ENCODE data around the gene APCDD1. TPM values are rescaled to one million over a fixed set of nuclear protein-coding genes. Genes with fewer than 3 reads are reported as not detected.

APCDD1 gene
- total and polyA plus RNA-seq, 2 experiments from 2014 or later, result 0.31 to 1.0 TPM

- TF ChIP-seq ETS1 (IDR thresholded peaks at IDR 0.05), result no peak
Observed at GRCh38 chr18:10515456-10515855, 61.0 kb downstream of the APCDD1 start (continued).

- Mint-ChIP-seq H3K36me3 (ENCODE audit: low read depth) (no peaks in the 10 kb centered on the region), H3K4me3 (no peak overlapping the region), H3K27me3 (ENCODE audit: insufficient read depth, low read depth, poor library complexity) (peaks cover 6% of the 10 kb centered on the region), H3K9me3 (no peaks in the 10 kb centered on the region), H3K27ac (no peak overlapping the region), H3K4me1 (no peaks in the 10 kb centered on the region)
- no peaks in the 10 kb centered on the region for H3K27me3 ChIP-seq (ENCODE audit: insufficient read depth)
- ATAC-seq (no peak), DNase-seq (ENCODE audit: low spot score) (no peak)
- no peak overlapping the region for H2AFZ ChIP-seq
- H3K27ac ChIP-seq (ENCODE audit: low read depth), result no peak overlapping the region
- H3K36me3 ChIP-seq (ENCODE audit: insufficient read depth), result no peaks in the 10 kb centered on the region
- no peaks in the 10 kb centered on the region for H3K79me2 ChIP-seq (replicated peaks; ENCODE audit: insufficient read depth)
- H3K4me2 ChIP-seq, result no peak overlapping the region
- no peaks in the 10 kb centered on the region for H3F3A ChIP-seq (replicated peaks; ENCODE audit: low read depth)
- no peaks in the 10 kb centered on the region for H3K4me1 ChIP-seq (ENCODE audit: insufficient read depth)
- H3K9me2 ChIP-seq (ENCODE audit: insufficient read depth), result no peaks in the 10 kb centered on the region; the same call in 1 of the 2 replicates
- TF ChIP-seq ZNF462 (CRISPR knock-in tag; IDR thresholded peaks at IDR 0.05) (no peak), NANOG (IDR thresholded peaks at IDR 0.05; ENCODE audit: borderline replicate concordance) (no peak), EZH2 (IDR thresholded peaks at IDR 0.05; ENCODE audit: low read depth, unreplicated experiment) (no peak), ETS1 (IDR thresholded peaks at IDR 0.05) (no peak)
- H3K4me3 ChIP-seq, result no peak overlapping the region
- H4K20me1 ChIP-seq (replicated peaks; ENCODE audit: insufficient read depth), result no peaks in the 10 kb centered on the region
Observed at GRCh38 chr18:10516078-10516477, 61.6 kb downstream of the APCDD1 start.

Data from GM23338 (cell line).